Activated CD8-positive, alpha-beta memory T cell treated with anti-CD3 and anti-CD28 coated beads, Interleukin-2, amount 10 ng/mL, durations not matched to agents 7 days and 5 days (primary cell): ENCODE measurements around the gene PTX4. TPM values are rescaled to one million over a fixed set of nuclear protein-coding genes. Genes with fewer than 3 reads are reported as not detected.

Experiments used
- ATAC-seq: fragments of 150-1000 bp; cut with Tn5 transposase; one replicate; pipeline ENCODE4 v1.10.0; 2021; ENCODE audit warnings: moderate library complexity
- CTCF ChIA-PET: fragments of 350-600 bp; sonication (Branson Sonifier 250); formaldehyde crosslinking; loops from one replicate; lab custom pipeline; 2021; ENCODE audit warnings: antibody characterized with exemption; lab: Charles Lee
- DNase-seq: peaks from one replicate; pipeline ENCODE4 v3.0.0-alpha.2; 2020
- H3K27ac Mint-ChIP-seq: one replicate; pipeline ENCODE4 v1.8.0; 2021; ENCODE audit warnings: mild to moderate bottlenecking, mixed read lengths
- H3K27me3 Mint-ChIP-seq: one replicate; pipeline ENCODE4 v1.8.0; 2021; ENCODE audit warnings: mixed read lengths
- H3K36me3 Mint-ChIP-seq: one replicate; pipeline ENCODE4 v1.8.0; 2021; ENCODE audit warnings: mild to moderate bottlenecking, mixed read lengths
- H3K4me1 Mint-ChIP-seq: one replicate; pipeline ENCODE4 v1.8.0; 2021; ENCODE audit warnings: mixed read lengths
- H3K4me3 Mint-ChIP-seq: one replicate; pipeline ENCODE4 v1.8.0; 2021; ENCODE audit warnings: mild to moderate bottlenecking, moderate library complexity, mixed read lengths
- H3K9me3 Mint-ChIP-seq: one replicate; pipeline ENCODE4 v1.8.0; 2022; ENCODE audit warnings: low read depth, mixed read lengths
- total RNA-seq, 2 experiments: library from RNA; stranded (reverse); gene quantifications; one replicate each; pipeline ENCODE4 v1.2.3, GENCODE V29; 2021

PTX4 gene
- total RNA-seq, 2 experiments from 2014 or later = not detected

GRCh38 chr16:1530349-1530882, 41.7 kb upstream of the PTX4 start:
- H3K9me3 Mint-ChIP-seq = no peaks in the 10 kb centered on the region
- ATAC-seq (no peak), DNase-seq (no peak)
- H3K27me3 Mint-ChIP-seq = no peaks in the 10 kb centered on the region
- H3K36me3 Mint-ChIP-seq = peaks cover 7% of the 10 kb centered on the region
- CTCF ChIA-PET = no interaction called here
- H3K4me1 Mint-ChIP-seq = peaks cover 29% of the 10 kb centered on the region
- H3K4me3 Mint-ChIP-seq = no peak overlapping the region
- H3K27ac Mint-ChIP-seq = no peak overlapping the region

- no peaks in the 10 kb centered on the region for H3K27me3 Mint-ChIP-seq
- ATAC-seq = no peak
- CTCF ChIA-PET = interaction anchor here (0.7 kb wide), 1 partner anchor 32 kb away, joined by 3 read pairs; no protein-coding TSS in a partner anchor
- no peaks in the 10 kb centered on the region for H3K9me3 Mint-ChIP-seq
- H3K4me1 Mint-ChIP-seq = peaks cover 28% of the 10 kb centered on the region
- H3K27ac Mint-ChIP-seq = no peak overlapping the region
- no peak overlapping the region for H3K4me3 Mint-ChIP-seq
- no peak for DNase-seq
- H3K36me3 Mint-ChIP-seq = no peaks in the 10 kb centered on the region
Observed at GRCh38 chr16:1528921-1529537, 40.3 kb upstream of the PTX4 start.

GRCh38 chr16:1527836-1528811, 39.4 kb upstream of the PTX4 start:
- H3K27ac Mint-ChIP-seq = no peak overlapping the region
- H3K4me1 Mint-ChIP-seq = peaks cover 24% of the 10 kb centered on the region
- CTCF ChIA-PET = interaction anchor here (0.9 kb wide), 1 partner anchor 10 kb away, joined by 5 read pairs; no protein-coding TSS in a partner anchor

GRCh38 chr16:1526608-1527555, 38.1 kb upstream of the PTX4 start:
- no peaks in the 10 kb centered on the region for H3K27me3 Mint-ChIP-seq
- H3K27ac Mint-ChIP-seq = peak overlapping the region; percentile 70
- peak; percentile 60 for ATAC-seq
- no peak for DNase-seq
- CTCF ChIA-PET = interaction anchor here (0.9 kb wide), 1 partner anchor 11 kb away, joined by 5 read pairs; no protein-coding TSS in a partner anchor
- peaks cover 19% of the 10 kb centered on the region for H3K4me1 Mint-ChIP-seq
- H3K4me3 Mint-ChIP-seq = no peak overlapping the region
- no peaks in the 10 kb centered on the region for H3K36me3 Mint-ChIP-seq
- H3K9me3 Mint-ChIP-seq = no peaks in the 10 kb centered on the region

More at GRCh38 chr16:1527836-1528811, 39.4 kb upstream of the PTX4 start:
- H3K36me3 Mint-ChIP-seq = no peaks in the 10 kb centered on the region
- DNase-seq (no peak), ATAC-seq (no peak)
- no peaks in the 10 kb centered on the region for H3K27me3 Mint-ChIP-seq
- no peak overlapping the region for H3K4me3 Mint-ChIP-seq
- no peaks in the 10 kb centered on the region for H3K9me3 Mint-ChIP-seq

- Mint-ChIP-seq H3K27ac (no peak overlapping the region), H3K27me3 (no peaks in the 10 kb centered on the region), H3K4me1 (peaks cover 19% of the 10 kb centered on the region), H3K4me3 (peak overlapping the region; percentile 27), H3K36me3 (no peaks in the 10 kb centered on the region), H3K9me3 (no peaks in the 10 kb centered on the region)
- ATAC-seq = peak; percentile 55
- CTCF ChIA-PET = interaction anchor here (1.0 kb wide), 1 partner anchor 9 kb away, joined by 5 read pairs; no protein-coding TSS in a partner anchor
- no peak for DNase-seq
Observed at GRCh38 chr16:1525871-1526607, 37.3 kb upstream of the PTX4 start.

GRCh38 chr16:1524366-1524765, 35.6 kb upstream of the PTX4 start:
- no peak overlapping the region for H3K4me3 Mint-ChIP-seq
- H3K27me3 Mint-ChIP-seq = no peaks in the 10 kb centered on the region
- CTCF ChIA-PET = no interaction called here
- ATAC-seq (no peak), DNase-seq (no peak)
- H3K9me3 Mint-ChIP-seq = no peaks in the 10 kb centered on the region
- peaks cover 19% of the 10 kb centered on the region for H3K4me1 Mint-ChIP-seq
- H3K36me3 Mint-ChIP-seq = no peaks in the 10 kb centered on the region
- no peak overlapping the region for H3K27ac Mint-ChIP-seq

- no peak overlapping the region for H3K4me3 Mint-ChIP-seq
- ATAC-seq (no peak), DNase-seq (no peak)
- no peaks in the 10 kb centered on the region for H3K9me3 Mint-ChIP-seq
- H3K36me3 Mint-ChIP-seq = no peaks in the 10 kb centered on the region
- CTCF ChIA-PET = no interaction called here
- no peak overlapping the region for H3K27ac Mint-ChIP-seq
- peaks cover 19% of the 10 kb centered on the region for H3K4me1 Mint-ChIP-seq
- no peaks in the 10 kb centered on the region for H3K27me3 Mint-ChIP-seq
Observed at GRCh38 chr16:1523581-1524245, 35.0 kb upstream of the PTX4 start.

- CTCF ChIA-PET = no interaction called here
- H3K27ac Mint-ChIP-seq = no peak overlapping the region
- no peak overlapping the region for H3K4me3 Mint-ChIP-seq
- no peak for ATAC-seq
- H3K27me3 Mint-ChIP-seq = no peaks in the 10 kb centered on the region
- H3K4me1 Mint-ChIP-seq = peaks cover under 1% of the 10 kb centered on the region
- no peaks in the 10 kb centered on the region for H3K36me3 Mint-ChIP-seq
- H3K9me3 Mint-ChIP-seq = no peaks in the 10 kb centered on the region
- DNase-seq = no peak
Observed at GRCh38 chr16:1520461-1520860, 31.7 kb upstream of the PTX4 start.

GRCh38 chr16:1519831-1520230, 31.1 kb upstream of the PTX4 start:
- no peaks in the 10 kb centered on the region for H3K27me3 Mint-ChIP-seq
- H3K4me1 Mint-ChIP-seq = no peaks in the 10 kb centered on the region
- no peaks in the 10 kb centered on the region for H3K9me3 Mint-ChIP-seq
- H3K36me3 Mint-ChIP-seq = no peaks in the 10 kb centered on the region
- DNase-seq (no peak), ATAC-seq (no peak)
- H3K4me3 Mint-ChIP-seq = no peak overlapping the region
- CTCF ChIA-PET = no interaction called here
- no peak overlapping the region for H3K27ac Mint-ChIP-seq

GRCh38 chr16:1518626-1519135, 29.9 kb upstream of the PTX4 start:
- Mint-ChIP-seq H3K4me3 (no peak overlapping the region), H3K9me3 (no peaks in the 10 kb centered on the region), H3K36me3 (no peaks in the 10 kb centered on the region), H3K4me1 (no peaks in the 10 kb centered on the region), H3K27ac (no peak overlapping the region), H3K27me3 (no peaks in the 10 kb centered on the region)
- CTCF ChIA-PET = no interaction called here
- no peak for ATAC-seq
- no peak for DNase-seq

GRCh38 chr16:1514507-1514906, 25.8 kb upstream of the PTX4 start:
- no peak overlapping the region for H3K27ac Mint-ChIP-seq
- peaks cover 11% of the 10 kb centered on the region for H3K36me3 Mint-ChIP-seq
- H3K27me3 Mint-ChIP-seq = no peaks in the 10 kb centered on the region
- no peak for ATAC-seq
- H3K4me1 Mint-ChIP-seq = no peaks in the 10 kb centered on the region
- no peaks in the 10 kb centered on the region for H3K9me3 Mint-ChIP-seq
- H3K4me3 Mint-ChIP-seq = no peak overlapping the region
- DNase-seq = no peak
- CTCF ChIA-PET = interaction anchor here (1.2 to 1.4 kb wide), 3 partner anchors 21 to 34 kb away, joined by 3 read pairs; no protein-coding TSS in a partner anchor
